NAMALWA (cell line): ENCODE results near the gene SLC25A21.
"Not testable (repeated sequence)": the region's sequence is repeated elsewhere in the genome, so short reads cannot be mapped to it uniquely, and the experiment has no call there.

Source experiments
- DNase-seq: peaks from one replicate; pipeline ENCODE4 v3.0.0-alpha.2; 2015; ENCODE audit warnings: low spot score

SLC25A21 gene

DNA sequence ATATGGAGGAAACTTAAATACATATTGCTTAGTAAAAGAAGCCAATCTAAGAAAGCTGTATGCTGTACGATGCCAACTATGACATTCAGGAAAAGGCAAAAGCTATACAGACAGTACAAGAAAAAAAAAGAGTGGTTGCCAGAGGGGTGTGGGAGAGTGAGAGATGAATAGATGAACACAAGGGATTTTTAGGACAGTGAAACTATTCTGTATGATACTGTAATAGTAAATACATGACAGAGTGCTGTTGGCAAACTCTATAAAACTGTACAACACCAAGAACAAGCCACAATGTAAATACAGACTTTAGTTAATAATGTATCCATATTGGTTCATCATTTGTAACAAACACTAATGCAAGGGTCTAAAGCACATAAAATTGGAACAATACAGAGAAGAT, 14.5 kb upstream of the SLC25A21 start:
- DNase-seq: no peak

DNA sequence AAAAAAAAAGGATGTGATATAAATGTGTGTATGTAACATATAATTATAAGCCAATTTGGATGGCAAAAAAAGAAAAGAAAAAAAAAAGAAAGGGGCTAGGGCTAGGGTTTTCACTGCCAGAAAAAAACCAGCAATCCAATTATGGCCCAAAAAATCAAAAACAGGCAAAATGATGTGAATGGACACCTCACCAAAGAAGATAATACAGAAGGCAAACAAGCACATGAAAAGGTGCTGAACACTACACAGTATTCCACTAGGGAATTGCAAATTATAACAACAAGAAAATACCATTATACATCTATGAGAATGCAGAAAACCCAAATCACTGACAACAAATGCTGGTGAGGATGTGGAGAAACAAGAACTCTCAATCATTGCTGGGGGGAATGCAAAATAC, 13.3 kb upstream of the SLC25A21 start:
- DNase-seq: no peak

DNA sequence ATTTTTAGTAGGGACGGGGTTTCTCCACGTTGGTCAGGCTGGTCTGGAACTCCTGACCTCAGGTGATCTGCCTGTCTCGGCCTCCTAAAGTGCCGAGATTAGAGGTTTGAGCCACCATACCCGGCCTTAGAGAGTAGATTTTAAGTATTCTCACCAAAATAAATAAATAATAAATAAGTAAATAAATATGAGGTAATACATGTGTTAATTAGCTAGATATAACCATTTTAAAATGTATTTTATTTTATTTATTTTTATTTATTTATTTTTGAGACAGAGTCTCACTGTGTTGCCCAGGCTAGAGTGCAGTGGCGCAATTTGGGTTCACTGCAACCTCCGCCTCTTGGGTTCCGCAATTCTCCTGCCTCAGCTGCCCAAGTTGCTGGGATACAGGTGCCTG, 12.1 kb upstream of the SLC25A21 start:
- not testable (repeated sequence) for DNase-seq

DNA sequence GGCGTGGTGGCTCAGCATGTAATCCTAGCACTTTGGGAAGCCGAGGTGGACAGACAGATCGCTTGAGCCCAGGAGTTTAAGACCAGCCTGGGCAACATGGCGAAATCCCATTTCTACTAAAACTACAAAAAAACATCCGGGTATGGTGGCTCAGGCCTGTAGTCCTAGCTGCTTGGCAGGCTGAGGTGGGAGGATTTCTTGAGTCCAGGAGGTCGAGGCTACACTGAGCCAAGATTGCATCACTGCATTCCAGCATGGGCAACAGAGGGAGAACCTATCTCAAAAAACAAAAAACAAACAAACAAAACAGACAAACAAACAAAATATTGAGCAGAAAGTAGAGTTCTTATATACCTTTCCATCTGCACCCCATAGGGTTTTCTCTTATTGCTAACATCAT, 9.0 kb upstream of the SLC25A21 start:
- DNase-seq: no peak

DNA sequence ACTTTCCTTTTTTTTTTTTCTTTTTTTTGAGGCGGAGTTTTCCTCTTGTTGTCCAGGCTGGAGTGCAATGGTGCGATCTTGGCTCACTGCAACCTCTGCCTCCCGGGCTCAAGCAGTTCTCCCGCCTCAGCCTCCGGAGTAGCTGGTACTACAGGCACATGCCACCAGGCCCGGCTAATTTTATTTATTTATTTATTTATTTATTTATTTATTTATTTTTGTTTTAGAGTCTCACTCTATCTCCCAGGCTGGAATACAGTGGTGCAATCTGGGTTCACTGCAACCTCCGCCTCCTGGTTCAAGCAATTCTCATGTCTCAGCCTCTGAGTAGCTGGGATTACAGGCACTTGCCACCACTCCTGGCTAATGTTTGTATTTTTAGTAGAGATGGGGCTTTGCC, 8.5 kb upstream of the SLC25A21 start:
- not testable (repeated sequence) for DNase-seq

DNA sequence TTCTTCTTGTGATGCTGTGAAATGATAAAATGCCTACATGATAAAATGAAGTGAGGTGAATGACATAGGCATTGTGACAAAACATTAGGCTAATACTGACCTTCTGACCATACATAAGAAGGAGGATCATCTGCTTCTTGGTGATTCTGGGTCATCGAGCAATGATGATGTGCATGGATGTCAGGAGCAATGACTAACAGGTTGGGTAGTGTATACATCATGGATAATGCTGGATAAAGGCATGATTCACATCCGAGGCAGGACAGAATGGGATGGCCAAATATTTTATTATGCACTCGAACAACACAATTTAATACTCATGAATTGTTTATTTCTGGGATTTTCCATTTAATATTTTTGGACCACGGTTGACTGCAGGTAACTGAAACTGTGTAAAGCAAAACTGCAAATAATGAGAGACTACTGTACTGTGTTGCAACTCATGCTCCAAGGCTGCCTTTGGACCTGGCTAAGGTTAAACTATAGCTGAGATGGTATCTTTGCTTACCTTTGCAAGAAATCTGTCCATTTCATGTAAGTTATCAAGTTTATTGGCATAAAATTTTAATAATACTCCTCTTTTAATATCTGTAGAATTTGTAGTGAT, 7.6 kb upstream of the SLC25A21 start:
- no peak for DNase-seq

DNA sequence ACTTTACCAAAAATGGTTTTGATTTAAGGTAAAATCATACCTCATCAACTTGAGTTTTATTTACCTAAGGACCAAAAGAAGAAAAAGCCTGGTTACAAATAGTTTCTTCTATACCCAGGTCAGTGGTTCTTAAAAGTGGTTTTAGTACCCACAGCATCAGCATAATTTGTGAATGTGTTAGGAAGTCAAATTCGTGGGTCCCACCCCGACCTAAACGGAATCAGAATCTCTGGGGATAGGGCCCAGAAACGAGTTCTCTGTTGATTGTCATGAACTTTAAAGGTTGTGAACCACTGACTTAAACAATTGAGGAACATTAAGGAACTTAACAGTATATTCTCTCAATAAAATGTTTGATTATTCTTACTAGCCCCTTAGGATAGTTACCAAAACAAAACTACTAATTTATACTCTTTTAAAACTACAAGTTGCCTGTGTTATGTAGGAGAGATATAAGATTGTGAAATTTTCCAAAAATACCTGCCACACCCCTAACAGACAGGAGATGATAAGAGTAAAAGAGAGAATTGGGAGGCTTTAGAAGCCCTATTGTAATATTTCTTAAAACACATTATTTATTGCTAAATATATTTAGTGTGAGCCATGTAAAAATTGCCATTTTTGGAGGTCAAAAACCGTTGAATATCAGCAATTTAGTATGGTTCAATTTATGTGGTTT, 669 bp upstream of the SLC25A21 start:
- DNase-seq: no peak

DNA sequence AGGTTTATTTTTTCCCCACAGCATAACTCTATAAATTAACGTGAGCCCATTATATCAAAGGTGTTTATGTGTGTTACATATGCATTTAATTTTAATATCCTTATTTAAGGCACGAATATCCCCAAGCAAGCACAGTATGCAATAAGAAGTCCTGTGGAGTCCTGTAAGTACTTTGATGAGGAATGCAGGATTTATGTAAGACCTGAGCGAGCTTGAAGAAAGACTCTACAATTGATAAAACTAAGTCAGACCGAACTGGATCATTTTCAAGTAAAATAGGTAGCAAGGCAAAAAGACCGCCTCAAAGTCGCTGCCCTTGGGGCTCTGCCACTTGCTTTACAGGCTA, 755 bp downstream of the SLC25A21 start:
- DNase-seq: no peak

DNA sequence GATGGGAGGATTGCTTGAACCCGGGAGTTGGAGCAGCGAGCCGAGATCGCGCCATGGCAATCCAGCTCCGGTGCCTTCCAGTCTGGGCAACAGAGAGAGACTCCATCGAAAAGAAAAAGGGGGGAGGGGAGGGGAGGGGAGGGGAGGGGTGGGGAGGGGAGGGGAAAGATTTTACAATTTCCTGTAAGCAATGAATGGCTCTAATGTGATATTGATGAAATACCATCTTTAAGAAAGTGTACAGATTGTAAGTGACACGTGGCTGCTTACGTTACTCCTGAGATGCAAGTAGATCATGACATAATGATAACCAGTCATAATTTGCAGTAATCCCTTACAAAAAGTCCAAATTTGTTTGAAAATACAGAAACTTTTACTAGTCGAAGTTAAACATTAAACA, 1.4 kb downstream of the SLC25A21 start:
- DNase-seq: no peak

DNA sequence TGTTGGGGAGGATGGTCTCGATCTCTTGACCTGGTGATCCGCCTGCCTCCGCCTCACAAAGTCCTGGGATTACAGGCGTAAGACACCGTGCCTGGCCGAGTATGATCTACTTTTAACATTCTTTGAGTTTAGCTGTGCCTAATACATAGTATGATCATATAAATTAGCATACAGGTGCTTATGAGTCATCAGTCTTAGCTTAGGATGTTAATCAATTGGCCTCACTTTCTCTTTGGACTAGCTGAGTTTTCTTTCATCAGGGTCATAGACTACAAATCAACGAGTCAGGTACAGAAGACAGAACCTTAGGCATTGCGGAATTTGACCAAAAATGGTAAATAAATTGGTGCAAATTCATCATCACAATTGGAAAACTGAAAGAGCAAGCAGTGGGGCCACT, 2.2 kb downstream of the SLC25A21 start:
- DNase-seq: no peak

DNA sequence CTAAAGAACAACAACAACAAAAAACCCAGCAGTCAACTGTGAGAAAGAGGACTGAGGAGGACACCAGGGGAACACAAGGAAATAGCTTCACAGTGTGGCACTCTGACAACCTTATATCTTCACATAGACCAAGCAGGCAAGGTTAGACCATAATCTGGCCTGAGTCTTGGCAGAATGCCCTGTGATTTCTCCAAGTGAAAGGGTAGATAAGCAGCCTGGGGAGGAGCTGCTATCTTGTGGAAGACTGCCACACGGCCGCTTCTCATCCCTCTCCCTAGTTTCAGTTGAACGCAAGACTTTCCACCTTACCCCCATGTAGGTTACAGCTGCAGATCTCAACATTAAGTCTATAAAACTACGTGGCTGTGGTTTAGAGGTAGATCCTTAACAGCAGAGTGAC, 3.7 kb downstream of the SLC25A21 start:
- no peak for DNase-seq

DNA sequence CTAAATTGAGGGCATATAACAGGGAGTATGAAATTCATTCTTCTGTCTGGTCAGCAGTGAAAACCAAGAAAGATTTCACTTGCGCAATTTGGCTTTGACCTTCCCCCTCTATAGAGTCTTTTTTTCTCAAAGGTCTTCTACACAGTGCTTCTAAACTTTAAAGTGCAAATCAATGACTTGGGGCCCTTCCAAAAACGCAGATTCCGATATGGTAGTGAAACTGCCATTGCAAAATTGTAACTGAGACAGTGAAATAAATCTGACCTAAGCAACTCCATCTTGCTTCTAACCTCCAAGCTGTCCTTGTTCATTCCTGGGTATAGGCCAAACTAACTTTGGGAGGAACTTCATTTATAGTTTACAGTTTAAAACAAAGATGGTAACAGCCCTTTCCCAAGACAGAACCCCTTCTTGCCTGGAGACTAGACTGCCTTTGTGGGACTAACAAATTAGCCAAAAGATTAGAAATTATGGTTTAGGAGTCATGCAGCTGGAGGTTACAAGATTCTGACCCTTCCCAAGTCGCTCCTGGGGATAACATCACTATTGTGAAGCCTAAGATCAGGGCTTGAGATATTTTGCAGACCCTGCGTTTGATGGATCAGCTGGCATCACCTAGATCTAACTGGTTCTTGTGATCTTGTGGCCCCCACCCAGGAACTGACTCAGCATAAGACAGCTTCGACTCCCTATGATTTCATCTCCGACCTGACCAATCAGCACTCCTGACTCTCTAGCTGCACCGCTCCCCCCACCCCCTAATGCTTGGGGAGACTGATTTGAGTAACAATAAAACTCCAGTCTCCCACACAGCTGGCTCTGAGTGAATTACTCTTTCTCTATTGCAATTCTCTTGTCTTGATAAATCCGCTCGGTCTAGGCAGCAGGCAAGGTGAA, 5.0 kb downstream of the SLC25A21 start:
- DNase-seq: no peak

DNA sequence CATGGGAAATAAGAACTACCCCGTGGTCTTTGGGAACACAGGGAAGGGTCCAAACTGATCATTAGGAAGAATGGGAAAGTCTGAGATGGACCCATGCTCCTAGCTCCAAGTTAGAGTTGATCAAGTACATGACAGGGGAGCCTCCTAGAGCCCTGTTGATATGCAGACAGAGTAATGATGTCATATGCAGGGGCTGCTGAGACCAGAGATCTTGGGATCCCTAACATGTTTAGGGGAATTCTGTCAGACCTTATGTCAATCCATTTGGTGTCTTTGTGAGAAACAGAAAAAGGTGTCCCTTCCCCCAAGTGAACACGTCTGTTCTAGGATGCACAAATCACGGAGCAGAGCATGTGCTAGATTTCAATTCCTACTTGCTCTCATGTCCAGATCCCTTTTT, 6.6 kb downstream of the SLC25A21 start:
- no peak for DNase-seq

DNA sequence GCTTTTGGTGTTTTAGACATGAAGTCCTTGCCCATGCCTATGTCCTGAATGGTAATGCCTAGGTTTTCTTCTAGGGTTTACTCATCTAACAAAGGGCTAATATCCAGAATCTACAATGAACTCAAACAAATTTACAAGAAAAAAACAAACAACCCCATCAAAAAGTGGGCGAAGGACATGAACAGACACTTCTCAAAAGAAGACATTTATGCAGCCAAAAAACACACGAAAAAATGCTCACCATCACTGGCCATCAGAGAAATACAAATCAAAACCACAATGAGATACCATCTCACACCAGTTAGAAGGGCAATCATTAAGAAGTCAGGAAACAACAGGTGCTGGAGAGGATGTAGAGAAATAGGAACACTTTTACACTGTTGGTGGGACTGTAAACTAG, 10.1 kb downstream of the SLC25A21 start:
- DNase-seq: not testable (repeated sequence)

DNA sequence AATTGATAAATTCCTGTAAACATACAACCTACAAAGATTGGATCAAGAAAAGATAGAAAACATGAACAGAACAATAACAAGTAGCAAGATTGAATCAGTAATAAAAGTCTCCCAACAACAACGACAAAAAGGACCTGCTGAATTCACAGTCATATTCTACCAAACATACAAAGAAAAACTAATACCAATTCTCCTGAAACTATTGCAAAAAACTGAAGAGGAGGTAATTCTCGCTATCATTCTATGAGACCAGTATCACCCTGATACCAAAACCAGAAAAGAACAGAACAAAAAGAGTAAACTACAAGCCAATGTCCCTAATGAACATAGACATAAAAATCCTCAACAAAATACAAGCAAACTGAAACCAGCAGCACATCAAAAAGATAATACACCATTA, 14.4 kb downstream of the SLC25A21 start:
- DNase-seq: no peak

DNA sequence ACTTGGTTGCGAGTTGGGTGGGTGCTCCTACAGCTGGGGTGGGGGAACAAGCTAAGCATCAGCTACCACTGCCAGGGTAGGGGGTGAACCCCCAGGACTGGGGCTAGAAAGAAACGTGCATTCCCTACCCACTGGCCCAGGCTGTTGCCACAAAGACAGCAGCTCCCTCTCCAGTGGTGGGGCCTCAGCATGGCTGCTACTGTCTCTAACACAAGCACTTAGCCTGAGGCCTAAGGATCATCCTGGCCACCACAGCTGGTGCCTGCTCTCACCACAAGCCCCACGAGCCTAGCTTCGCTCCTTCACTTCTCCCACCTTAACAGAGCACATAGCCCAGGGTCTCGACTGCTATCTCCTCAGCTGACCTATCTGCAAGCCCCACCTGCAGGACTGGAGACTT, 18.9 kb downstream of the SLC25A21 start:
- no peak for DNase-seq

DNA sequence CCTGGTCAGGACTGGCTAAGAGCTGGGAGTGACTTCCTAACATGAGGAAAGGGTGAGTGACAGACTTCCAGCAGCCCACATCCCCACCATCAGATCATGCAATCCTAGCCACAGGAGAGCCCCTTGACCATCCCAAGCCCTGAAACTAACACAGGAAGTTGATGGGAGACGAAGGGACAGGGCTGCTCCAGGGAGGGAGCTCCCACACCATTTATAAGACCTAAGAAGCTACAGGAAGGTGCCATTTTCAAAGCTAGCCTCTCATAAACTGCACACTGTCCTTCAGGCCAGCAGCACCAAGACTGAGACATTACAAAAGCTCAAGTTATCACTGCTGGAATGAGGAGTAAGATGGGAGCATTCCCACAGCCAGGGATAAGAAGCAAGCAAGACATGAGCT, 19.4 kb downstream of the SLC25A21 start:
- no peak for DNase-seq

DNA sequence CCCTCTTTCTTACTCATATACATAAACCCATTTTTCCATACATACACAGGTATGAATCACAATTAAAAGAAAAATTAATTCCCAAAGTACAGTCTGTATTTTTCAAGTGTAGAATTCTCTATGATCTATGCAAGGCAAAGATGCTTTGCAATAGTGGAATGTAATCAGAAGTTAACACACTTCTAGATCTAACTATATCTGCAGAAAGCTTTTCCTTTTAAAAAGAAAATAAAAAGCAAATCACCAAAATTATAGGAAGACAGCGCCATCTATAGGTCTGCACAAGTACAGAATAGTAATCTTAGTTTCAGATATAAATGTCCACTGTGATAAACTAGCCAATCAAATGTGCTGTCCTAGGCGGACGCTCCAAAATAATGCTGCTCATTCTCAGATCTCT, 22.0 kb downstream of the SLC25A21 start:
- peak; percentile 37 for DNase-seq

DNA sequence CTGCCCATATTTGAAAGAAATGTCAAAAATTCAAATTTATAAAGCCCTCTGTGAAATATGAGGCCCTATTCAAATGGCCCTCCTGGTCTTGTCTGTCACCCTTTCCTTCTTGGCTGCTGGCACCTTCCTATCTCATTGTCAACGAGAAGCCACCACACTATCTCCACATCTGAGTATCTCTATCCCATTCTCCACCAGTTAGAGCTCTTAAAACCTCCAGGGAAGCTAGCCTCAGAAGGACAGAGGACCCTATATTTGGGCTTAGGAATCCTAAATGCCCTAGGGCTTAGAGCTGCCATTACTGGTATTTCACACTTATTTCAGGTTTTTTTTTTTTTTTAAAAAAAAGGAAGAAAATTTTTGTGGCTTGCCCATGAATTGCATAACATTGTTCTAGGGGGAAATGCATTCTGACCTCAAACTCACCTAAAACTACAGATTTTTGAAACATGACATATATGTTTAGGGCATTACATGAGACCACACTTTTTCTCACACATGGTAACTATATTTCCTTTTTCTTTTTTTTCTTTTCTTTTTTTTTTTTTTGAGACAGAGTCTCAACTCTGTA, 25.0 kb downstream of the SLC25A21 start:
- no peak for DNase-seq

DNA sequence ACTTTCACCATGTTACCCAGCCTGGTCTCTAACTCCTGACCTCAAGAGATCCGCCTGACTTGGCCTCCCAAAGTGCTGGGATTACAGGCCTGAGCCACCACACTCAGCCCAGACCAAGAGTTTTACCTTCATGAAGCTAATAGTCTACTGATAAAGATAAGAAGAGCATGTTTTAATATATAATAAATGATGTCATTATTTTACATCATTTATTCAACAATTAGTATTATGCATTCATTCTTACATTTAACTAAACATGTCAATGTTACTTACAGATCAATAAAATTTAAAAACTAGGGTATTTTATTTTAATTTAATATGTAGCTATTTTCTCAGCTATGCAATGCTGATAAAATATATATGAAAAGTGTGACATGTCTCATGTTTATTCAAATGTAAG, 26.0 kb downstream of the SLC25A21 start:
- not testable (repeated sequence) for DNase-seq

DNA sequence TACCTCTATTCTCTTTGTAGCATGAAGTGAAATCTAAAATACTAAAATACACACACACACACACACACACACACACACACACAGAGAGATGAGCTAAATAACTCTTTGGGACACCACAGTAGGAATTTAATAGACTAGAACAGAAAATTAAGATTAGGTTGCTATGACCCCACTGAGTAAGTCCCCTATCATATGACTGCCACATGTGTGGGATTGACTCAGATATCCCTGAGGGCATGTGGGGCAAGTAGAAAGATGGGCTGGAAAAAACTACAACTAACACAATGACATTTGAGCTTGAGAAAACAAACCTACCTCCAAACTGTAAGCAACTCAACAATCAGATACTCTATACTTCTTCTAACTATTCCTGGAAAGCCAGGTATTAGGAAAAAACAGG, 27.0 kb downstream of the SLC25A21 start:
- no peak for DNase-seq

DNA sequence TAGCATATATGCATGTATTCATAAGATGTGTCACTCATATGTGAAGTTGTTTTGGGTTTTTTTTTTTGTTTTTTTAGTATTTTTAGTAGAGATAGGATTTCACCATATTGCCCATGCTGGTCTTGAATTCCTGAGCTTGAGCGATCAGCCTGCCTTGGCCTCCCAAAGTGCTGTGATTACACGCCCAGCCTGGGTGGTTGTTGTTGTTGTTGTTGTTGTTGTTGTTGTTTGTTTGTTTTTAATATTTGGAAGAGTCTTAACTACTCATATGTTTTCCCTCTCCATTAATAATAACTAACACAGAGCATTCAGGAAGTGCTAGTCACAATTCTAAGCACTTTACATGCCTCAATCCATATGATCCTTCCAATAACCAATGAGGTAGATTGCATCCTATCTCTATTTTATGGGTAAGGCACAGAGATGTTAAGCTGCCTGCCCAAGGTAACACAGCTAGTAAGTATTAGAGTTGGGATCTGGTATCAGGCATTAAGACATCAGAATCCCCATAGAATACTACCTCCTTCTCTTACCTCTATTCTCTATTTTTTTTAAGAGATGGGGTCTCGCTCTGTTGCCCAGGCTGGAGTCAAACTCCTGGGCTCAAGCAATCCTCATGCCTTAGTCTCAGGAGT, 27.6 kb downstream of the SLC25A21 start:
- no peak for DNase-seq

DNA sequence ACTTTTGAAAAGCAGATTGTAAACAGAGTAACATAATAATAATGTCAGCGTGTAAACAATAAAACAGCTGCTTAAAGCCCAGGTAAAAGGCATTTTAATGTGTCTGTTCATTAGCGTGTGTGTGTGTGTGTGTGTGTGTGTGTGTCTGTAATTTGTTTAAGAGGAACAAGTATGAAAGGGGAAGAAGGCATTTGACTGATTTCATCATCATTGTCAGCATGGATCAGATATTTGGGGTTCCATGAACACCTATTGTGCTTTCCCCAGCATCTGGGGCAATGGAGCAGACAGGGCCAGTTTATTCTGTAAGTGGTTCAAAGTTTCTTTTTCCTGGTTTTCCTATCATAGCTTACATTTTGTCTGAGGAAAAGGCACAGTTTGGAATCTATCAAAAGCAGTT, 28.9 kb downstream of the SLC25A21 start:
- no peak for DNase-seq
